NCI-H2029 treated with DMSO at 0.1 percent for 48 hours (cell line): Measurements from ENCODE around the gene ME3.
A peak's percentile ranks its signal among the peaks of the same experiment; 100 is the strongest.
"Not testable (repeated sequence)": the region's sequence is repeated elsewhere in the genome, so short reads cannot be mapped to it uniquely, and the experiment has no call there.

Experiments
- DNase-seq: peaks from one replicate; lab custom pipeline; 2025; lab: John Stamatoyannopoulos, UW

Gene ME3

DNA sequence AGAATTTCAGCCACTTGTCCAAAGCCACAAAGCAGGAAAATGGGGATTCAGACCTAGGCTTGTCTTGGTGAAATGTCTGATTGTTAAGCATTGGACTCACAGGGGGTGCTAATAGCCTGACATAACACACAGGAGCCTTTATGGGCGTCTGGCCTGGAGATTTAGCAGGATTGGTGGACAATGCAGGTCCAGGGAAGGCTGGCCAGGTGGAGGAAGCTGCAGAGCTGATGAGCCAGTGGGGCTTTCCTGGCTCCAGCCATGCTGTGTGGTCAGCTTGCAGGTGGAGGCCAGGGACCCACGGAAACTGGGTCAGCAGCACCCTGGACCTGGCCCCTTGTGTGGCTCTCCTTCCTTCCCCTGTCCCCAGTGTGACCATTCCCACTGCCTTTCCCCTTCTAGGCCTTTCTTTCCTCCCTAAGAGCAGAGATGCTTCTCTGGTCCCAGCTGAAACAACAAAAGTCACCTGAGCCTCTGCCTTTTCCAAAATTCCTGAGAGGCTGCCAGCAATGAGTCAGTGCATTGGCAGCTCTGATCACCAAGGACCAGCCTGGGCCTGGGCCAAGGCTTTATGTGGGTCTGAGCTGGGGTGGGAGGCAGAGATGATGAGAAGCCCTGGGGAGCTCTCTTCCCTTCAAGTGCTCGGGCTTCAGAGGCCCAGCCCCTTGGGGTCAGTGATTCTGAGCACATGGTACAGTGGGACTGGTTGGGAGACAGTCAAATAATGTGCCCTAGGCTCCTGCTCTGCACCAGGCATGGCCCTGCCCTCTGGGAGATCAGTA is 212.5 kb downstream of the ME3 start:
- peak; percentile 3 for DNase-seq

GRCh38 chr11:86459002-86459385 is 213.4 kb downstream of the ME3 start:
- no peak for DNase-seq

DNA sequence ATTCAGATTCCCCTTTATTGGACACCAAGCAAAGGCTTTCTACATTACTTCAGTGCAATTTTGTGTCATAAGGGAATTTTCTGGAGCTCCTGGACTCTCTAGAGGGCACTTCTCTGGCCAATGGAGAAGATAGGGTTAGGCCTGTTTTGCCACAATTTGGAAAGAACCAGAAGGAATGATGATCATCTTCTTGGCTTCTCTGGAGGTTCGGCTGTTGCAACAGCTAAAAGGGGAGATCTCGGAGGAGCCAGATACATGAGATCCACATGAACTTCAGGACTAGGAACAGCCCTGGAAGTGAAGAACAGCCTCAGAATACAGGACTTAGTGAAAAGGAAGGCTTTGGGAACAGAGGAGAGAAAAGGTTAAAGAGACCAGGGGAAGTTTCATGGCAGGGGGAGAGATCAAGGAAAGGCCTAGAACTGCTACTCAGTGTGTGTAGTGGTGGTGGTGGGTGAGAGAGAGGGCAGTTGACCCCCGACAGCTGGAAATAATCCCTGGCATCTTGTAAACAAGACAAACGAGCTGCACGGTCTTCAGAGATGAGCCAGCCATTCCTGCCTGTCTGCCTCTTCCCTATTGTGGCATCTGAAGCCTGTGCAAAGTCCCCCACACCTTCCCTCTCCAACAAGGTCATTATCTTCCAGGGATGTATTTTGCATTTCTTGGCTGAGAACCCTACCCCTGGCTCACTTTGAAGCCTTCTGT is 214.0 kb downstream of the ME3 start:
- DNase-seq: no peak

DNA sequence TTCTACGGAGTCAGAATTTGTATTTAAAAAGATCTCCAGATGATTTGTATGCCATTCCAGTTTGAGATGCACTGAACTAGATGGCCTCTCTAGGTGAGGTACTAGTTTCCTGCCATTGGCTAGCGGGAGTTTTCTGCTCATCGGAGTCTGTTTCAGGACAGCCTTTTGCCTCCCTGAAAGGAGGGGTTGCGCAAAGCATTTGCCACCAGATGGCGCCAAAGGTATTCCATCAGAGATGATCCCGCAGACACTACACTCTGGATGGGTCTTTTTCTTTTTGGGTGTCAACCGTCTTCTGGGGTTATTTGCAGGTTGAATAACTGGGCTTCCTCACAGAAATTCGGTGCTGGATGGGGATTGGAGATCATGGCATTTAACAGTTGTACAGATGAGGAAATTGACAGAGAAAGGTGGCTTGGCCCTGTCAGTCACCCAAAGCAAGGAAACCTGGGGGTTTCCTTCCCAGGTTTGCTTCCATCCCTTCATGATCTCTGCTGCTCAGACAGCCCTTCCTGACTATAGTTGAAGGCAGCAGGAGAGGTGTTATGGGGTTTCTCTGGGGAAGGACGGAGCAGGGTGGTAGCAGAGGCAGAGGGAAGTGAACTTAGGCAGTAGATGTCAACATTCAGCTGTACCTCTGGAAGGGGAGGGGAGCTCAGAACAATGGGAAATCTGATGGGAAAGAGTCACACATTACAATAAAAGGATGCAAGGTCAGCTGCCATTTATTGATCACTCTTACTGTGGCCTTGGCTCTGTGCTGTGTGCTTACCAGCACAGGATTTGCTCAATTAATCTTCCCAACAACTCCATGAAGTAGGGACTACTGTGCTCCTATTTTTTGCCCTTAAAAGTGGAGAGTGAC is 216.1 kb downstream of the ME3 start:
- DNase-seq: peak; percentile 28

GRCh38 chr11:86453290-86454030 is 219.0 kb downstream of the ME3 start:
- no peak for DNase-seq

GRCh38 chr11:86449993-86450629 is 222.3 kb downstream of the ME3 start:
- no peak for DNase-seq

DNA sequence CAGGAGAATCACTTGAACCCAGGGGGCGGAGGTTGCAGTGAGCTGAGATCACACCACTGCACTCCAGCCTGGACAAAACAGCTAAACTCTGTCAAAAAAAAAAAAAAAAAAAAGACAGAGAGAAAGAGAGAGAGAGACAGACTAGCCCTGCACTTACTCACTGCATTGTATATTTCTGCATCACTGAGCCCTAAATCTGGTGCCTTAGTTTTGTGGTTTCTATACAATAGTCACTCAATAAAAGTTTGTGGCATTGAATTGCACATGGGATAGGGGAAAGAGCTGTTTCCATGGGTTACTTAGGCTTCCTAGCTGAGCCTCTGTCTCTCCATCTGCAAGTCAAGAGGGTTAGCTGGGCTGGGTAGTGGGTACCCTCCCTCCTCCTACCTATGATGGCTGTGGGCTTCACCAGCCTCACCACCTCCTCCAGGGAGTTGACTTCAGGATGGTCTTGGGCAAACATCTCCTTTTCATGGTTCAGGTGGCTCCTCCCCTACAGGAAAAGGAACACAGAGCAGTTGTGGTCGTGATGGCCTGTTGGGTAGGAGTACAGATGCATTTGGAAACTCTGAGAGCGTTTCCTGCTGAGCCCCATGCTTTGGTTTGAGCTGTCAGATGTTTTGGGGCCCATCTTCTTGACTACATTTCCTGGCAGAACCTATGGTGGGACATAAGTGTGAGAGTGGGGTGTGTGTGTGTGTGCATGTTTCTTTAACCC is 224.5 kb downstream of the ME3 start:
- DNase-seq: no peak

- DNase-seq: no peak
These were observed 225.5 kb downstream of the ME3 start for GRCh38 chr11:86446924-86447285.

- no peak for DNase-seq
These were observed 226.1 kb downstream of the ME3 start for GRCh38 chr11:86446163-86446923.

DNA sequence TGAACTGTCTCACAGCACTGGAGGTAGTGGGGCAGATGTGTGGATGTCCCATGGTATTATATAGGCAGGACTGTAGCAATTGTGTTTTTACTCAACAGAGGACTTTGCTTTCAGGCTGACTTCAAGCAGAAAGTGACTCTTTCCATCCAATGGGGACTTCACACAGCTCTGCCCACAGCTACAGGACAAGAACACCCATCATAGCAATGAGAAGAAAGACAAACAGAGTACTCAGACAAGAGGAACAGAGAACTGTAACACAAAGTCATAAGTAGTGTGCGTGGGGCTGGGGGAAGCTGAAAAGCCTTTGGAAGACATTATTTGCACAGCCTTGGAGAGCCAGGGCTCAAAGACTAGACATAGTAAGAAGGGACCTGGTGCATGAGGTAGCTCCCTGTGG is 227.4 kb downstream of the ME3 start:
- DNase-seq: no peak

DNA sequence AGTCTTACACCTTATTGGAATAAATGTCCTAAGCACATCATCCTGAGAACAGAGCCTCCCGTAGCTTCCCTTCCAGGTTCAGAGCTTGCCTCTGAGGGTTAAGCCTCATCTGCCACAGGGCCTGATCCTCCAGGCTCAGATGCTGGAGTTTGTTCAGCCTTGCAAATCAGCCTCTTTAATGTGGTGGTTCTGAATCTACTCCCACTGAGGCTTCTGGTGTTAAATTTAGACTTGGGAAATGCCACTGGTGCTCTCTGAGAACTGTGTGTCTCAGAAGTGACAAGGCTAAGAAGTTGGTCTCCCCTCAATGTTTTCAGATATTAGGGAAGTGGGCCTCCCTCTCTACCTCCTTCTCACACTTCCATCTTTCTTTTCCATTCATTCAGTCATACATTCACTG is 229.0 kb downstream of the ME3 start:
- DNase-seq: no peak

GRCh38 chr11:86442827-86443226 is 229.6 kb downstream of the ME3 start:
- no peak for DNase-seq

GRCh38 chr11:86442420-86442819 is 230.0 kb downstream of the ME3 start:
- DNase-seq: no peak

GRCh38 chr11:86440843-86441242 is 231.6 kb downstream of the ME3 start:
- DNase-seq: no peak

DNA sequence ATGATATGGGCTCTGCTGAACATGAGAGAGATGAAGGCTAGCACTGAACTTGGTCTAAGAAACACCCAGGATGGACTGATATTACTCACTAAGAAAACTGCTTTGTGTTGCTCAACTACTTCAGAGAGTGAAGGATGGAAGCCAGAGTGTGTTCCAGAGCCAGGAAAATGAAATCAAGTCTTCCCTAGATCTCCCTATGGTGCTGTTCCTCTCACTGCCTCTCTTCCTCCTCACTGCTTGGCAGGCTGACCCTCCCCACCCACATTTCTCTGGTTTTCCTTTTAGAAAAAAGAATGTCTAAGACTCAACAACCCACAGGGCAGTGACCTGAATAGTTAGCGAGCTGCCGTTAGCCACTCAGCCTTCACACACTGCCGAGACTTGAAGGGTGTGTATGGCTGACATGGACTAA is 232.1 kb downstream of the ME3 start:
- no peak for DNase-seq

GRCh38 chr11:86438685-86439084 is 233.7 kb downstream of the ME3 start:
- no peak for DNase-seq

DNA sequence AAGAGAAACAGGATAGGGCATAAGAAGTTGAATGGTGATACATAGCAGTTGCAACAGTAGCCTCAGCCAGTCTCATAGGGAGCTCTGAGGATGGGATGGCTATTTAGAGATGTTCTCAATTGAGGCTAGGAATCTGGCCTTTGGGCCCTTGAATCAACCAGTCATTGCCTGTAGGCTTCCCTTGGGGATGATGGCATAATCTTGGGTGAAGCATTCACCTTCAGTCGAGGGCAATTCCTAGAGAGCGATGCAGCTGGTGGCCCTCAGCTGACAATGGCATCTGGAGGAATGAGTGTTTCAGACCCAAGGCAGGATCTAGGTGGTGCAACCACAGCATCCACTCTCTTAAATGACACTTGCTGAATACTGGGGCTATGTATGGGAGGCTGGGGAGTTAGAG is 236.7 kb downstream of the ME3 start:
- no peak for DNase-seq

DNA sequence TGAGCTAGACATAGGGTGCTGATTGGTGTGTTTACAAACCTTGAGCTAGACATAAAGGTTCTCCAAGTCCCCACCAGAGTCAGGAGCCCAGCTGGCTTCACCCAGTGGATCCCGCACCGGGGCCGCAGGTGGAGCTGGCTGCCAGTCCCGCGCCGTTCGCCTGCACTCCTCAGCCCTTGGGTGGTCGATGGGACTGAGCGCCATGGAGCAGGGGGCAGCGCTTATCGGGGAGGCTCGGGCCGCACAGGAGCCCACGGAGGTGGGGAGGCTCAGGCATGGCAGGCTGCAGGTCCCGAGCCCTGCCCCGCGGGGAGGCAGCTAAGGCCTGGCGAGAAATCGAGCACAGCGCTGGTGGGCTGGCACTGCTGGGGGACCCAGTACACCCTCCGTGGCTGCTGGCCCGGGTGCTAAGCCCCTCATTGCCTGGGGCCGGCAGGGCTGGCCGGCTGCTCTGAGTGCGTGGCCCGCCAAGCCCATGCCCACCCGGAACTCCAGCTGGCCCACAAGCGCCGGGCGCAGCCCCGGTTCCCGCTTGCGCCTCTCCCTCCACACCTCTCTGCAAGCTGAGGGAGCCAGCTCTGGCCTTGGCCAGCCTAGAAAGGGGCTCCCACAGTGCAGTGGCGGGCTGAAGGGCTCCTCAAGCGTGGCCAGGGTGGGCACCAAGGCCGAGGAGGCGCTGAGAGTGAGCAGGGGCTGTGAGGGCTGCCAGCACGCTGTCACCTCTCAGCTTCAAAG is 238.9 kb downstream of the ME3 start:
- not testable (repeated sequence) for DNase-seq

- no peak for DNase-seq
These were observed 241.2 kb downstream of the ME3 start for GRCh38 chr11:86431258-86431657.
